ENCODE data around the gene DEGS2. TPM values are rescaled to one million over a fixed set of nuclear protein-coding genes. Genes with fewer than 3 reads are reported as not detected.

DEGS2 gene
- total RNA-seq, 4 donors from 2014 or later, result 0.54 to 7.6 (median 3.6) TPM

GRCh38 chr14:100150932-100151587 lies 8.4 kb downstream of the DEGS2 start:
- H3K9me3 ChIP-seq, result no peaks in the 10 kb centered on the region
- TF ChIP-seq POLR2A (IDR thresholded peaks at IDR 0.05), result no peak
- TF ChIP-seq, protein P1, sequence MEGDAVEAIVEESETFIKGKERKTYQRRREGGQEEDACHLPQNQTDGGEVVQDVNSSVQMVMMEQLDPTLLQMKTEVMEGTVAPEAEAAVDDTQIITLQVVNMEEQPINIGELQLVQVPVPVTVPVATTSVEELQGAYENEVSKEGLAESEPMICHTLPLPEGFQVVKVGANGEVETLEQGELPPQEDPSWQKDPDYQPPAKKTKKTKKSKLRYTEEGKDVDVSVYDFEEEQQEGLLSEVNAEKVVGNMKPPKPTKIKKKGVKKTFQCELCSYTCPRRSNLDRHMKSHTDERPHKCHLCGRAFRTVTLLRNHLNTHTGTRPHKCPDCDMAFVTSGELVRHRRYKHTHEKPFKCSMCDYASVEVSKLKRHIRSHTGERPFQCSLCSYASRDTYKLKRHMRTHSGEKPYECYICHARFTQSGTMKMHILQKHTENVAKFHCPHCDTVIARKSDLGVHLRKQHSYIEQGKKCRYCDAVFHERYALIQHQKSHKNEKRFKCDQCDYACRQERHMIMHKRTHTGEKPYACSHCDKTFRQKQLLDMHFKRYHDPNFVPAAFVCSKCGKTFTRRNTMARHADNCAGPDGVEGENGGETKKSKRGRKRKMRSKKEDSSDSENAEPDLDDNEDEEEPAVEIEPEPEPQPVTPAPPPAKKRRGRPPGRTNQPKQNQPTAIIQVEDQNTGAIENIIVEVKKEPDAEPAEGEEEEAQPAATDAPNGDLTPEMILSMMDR (IDR thresholded peaks at IDR 0.05), result no peak
- H3K4me3 ChIP-seq (replicated peaks in 1 of 3), result no peak overlapping the region
- 60 to 74% methylated on average over 2 to 10 of the region's 12 CpGs for WGBS, 2 donors
- DNase-seq, result no peak
- H3K27ac ChIP-seq, result peak overlapping the region in 1 of 3 donors; percentile 27
- peaks cover 33 to 50% of the 10 kb centered on the region in 2 donors for H3K4me1 ChIP-seq
- H3K36me3 ChIP-seq, result no peaks in the 10 kb centered on the region
- H3K27me3 ChIP-seq, result no peaks in the 10 kb centered on the region
- intact Hi-C loops (cut with DNase I), result no loop called here

DNA sequence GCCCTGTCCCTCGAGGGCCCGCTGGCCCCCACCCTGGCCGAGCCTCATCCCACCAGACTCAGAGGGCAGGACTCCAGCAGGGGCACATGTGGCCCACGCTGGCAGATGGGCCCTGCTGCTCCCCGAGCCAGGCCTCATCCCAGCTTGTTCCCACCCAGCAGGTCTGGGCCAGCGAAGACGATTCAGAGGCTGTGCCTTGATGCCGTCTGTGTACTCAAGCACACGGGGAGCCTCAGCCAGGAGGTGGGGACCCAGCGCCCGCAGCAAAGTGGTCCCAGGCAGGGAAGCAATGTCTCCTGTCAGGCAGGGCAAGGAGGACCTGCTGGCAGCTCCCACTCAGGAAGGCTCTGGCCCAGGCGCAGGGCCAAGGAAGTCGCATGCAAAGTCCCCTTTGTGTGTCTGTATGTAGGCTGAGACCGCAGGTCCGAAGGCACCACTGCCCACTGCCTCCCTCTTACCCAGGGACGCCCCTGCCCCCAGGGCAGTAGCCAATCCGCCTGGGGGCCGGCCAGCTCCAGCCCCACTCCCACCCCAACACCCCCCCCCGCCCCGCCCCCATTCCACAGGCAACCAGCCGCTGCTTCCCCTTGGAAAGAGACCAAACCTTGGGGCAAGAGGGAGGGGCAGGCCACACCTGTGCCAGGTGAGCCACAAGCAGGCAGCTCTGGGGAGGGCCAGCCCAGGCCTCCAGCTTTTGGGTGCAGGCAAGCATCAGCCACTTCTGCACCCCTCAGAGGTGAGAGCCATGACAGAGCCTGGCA lies 9.4 kb downstream of the DEGS2 start:
- Histone ChIP-seq H3K4me3 (replicated peaks in 1 of 3) (no peak overlapping the region), H3K27ac (peak overlapping the region; percentile 33 to 54 (median 45)), H3K27me3 (no peaks in the 10 kb centered on the region), H3K4me1 (peaks cover 23 to 40% of the 10 kb centered on the region in 2 donors), H3K36me3 (no peaks in the 10 kb centered on the region), H3K9me3 (no peaks in the 10 kb centered on the region)
- intact Hi-C loops (cut with DNase I), result no loop called here
- WGBS, 2 donors, result 19 to 70% methylated on average over 4 to 10 of the region's 21 CpGs
- peak; percentile 85 to 87 for DNase-seq
- TF ChIP-seq, protein P1 (IDR thresholded peaks at IDR 0.05), result no peak
- TF ChIP-seq POLR2A (IDR thresholded peaks at IDR 0.05), result no peak

DNA sequence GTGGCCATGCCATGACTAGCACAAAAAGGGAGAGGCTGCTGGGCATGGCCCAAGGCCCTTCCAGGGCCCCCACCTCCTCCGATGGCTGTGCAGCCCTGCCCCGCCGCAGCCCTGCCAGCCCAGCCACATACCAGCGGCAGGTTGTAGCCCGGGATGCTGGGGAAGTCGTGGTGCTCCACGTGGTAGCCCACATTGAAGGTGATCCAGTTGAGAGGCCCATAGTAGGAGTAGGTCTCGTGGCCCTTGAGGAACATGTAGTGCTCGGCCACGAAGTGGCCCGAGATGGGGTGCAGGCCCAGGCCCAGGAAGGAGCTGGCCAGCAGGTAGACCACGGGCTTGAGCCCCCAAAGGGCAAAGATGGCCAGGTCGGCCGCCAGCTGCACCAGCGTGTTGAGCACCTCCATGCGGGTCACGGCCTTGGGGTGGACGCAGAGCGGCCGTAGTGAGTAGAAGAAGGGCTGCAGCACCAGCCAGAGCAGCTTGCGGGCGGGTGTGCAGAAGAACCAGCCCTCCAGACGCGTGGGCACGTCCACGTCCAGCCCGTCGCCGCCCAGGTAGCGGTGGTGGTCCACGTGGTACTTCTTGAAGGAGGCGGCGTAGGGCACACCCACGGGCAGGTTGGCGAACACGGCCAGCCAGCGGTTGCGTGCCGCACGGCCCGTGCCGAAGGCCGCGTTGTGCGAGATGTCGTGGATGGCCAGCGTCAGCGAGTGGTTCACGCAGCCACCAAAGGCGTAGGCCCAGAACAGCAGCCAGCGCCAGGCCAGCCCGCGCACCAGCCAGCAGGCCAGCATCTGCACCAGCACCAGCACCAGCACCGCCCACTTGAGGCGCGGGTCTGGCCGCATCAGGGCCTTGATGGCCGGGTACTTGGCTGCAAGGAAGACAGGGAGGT lies 10.4 kb downstream of the DEGS2 start:
- Histone ChIP-seq H3K27ac (peak overlapping the region in 1 of 3 donors; percentile 45), H3K27me3 (no peaks in the 10 kb centered on the region), H3K9me3 (no peaks in the 10 kb centered on the region), H3K36me3 (no peaks in the 10 kb centered on the region), H3K4me1 (peaks cover 20 to 32% of the 10 kb centered on the region in 2 donors), H3K4me3 (replicated peaks in 1 of 3) (no peak overlapping the region)
- intact Hi-C loops (cut with DNase I), result no loop called here
- 94 to 97% methylated on average over 28 to 49 of the region's 58 CpGs for WGBS, 2 donors
- no peak for TF ChIP-seq POLR2A (IDR thresholded peaks at IDR 0.05)
- TF ChIP-seq, protein P1 (IDR thresholded peaks at IDR 0.05), result no peak
- no peak for DNase-seq

DNA sequence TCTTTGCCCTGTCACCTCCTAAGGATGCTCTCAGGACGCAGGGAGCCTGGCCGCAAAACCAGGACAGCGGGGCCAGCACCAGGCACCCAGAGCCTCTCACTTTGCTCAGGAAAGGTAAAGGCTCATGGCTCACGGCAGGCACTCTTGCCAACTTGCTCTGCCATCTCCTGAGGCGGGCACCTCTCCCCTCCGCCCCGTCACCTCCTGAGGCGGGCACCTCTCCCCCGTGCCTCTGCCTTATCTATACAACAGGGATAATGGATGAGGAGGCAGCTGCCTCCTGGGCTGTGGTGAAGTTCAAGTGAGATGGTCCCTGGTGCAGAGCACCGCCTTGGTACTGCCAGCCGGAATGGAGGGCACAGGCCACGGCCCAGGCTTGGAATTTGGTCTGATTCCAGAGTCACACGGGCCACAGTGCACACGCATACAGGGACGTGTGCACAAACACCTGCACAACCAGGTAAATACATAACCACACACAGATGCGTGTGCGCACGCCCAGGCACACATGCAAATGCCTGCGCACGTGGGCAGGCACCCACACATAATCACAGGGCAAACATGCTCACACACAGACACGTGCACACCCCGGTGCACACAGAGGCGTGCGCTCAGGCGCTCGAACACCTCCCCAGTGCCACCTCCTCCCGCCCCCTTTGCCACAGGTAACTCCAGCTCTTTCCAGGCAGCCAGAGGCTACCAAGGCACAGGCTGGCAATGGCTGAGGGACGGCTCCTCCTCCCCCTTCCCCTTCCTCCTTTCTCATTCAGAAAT lies 11.6 kb downstream of the DEGS2 start:
- intact Hi-C loops (cut with DNase I), result no loop called here
- Histone ChIP-seq H3K27me3 (no peaks in the 10 kb centered on the region), H3K4me1 (peaks cover 19 to 28% of the 10 kb centered on the region in 2 donors), H3K4me3 (replicated peaks in 1 of 3) (no peak overlapping the region), H3K27ac (no peak overlapping the region), H3K9me3 (no peaks in the 10 kb centered on the region), H3K36me3 (no peaks in the 10 kb centered on the region)
- DNase-seq, result no peak
- WGBS, 2 donors, result 72 to 89% methylated on average over 14 to 17 of the region's 28 CpGs
- no peak for TF ChIP-seq POLR2A (IDR thresholded peaks at IDR 0.05)
- TF ChIP-seq, protein P1 (IDR thresholded peaks at IDR 0.05), result no peak

Data from thyroid gland (tissue), 4 donors.